Measurements from ENCODE around the gene SMIM10L1.

The SMIM10L1 gene

DNA sequence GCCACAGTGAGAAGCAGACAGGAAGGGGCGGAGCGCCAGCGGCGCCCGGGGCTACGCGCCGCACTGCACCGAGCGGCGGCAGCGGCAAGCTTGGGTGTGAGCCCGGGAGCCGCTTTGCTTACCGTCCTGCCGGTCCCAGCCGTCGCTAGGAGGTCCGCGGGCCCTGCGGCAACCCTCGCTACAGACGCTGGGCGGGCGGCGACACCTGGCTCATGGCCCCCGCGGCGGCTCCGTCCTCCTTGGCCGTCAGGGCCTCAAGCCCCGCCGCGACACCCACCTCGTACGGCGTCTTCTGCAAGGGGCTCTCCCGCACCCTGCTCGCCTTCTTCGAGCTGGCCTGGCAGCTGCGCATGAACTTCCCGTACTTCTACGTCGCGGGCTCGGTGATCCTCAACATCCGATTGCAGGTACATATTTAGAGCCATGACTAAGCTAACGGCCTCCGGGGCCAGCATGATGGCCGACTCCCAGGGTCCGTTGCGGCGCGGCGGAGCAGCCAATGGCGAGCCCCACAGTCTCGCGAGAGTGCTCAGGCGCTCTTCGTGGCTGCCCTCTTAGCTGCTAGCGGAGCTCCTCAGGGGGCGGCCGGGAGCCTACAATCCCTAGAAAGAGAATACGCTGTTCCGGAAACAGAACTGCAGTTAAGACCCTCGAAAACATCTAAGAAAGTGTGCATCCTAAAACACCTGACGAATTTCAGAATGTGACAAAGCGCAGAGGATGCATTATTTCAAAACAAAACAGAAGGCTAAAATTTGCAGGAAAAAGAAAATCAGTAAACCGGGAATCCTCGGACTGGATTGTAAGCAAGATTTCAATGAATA is at the start of gene SMIM10L1:
SMIM10L1 (plus strand) TSS at position 50 of the 824 bp plus-strand sequence; CDS start at position 213, 163 bp downstream.
- DNase-seq (ENCODE audit: low read depth): peak; percentile 97
- peak within 1 kb of the TSS; percentile 97 for H3K4me3 ChIP-seq (ENCODE audit: low read depth, low read length)
- TF ChIP-seq, protein P1, sequence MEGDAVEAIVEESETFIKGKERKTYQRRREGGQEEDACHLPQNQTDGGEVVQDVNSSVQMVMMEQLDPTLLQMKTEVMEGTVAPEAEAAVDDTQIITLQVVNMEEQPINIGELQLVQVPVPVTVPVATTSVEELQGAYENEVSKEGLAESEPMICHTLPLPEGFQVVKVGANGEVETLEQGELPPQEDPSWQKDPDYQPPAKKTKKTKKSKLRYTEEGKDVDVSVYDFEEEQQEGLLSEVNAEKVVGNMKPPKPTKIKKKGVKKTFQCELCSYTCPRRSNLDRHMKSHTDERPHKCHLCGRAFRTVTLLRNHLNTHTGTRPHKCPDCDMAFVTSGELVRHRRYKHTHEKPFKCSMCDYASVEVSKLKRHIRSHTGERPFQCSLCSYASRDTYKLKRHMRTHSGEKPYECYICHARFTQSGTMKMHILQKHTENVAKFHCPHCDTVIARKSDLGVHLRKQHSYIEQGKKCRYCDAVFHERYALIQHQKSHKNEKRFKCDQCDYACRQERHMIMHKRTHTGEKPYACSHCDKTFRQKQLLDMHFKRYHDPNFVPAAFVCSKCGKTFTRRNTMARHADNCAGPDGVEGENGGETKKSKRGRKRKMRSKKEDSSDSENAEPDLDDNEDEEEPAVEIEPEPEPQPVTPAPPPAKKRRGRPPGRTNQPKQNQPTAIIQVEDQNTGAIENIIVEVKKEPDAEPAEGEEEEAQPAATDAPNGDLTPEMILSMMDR (conservative IDR thresholded peaks at IDR 0.05; ENCODE audit: low read depth, low read length): no peak

- no peak for DNase-seq (ENCODE audit: low read depth)
- TF ChIP-seq, protein P1 (conservative IDR thresholded peaks at IDR 0.05; ENCODE audit: low read depth, low read length): no peak
- H3K4me3 ChIP-seq (ENCODE audit: low read depth, low read length): no peak overlapping the region
Observed at GRCh38 chr12:11130382-11130781, 40.6 kb upstream of the SMIM10L1 start.

DNA sequence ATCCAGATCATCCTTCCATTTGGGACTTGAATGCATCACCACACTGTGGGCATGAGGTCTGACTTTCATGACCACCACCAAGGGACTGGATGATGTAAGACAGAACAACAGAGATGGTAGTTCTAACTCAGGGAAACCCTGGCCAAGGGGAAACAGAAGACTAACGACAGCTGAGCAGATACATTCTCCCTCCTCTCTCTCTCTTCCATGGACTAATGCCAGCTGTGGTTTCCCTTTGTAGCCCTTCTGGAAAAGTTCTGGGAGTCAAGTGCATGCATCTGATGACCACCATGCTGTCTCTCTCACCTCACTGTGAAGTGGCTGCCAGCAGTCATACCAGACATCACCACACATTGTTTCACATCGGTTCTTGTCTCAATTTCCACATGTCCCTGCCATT is 40.0 kb upstream of the SMIM10L1 start:
- H3K4me3 ChIP-seq (ENCODE audit: low read depth, low read length): no peak overlapping the region
- no peak for DNase-seq (ENCODE audit: low read depth)
- TF ChIP-seq, protein P1 (conservative IDR thresholded peaks at IDR 0.05; ENCODE audit: low read depth, low read length): no peak

DNA sequence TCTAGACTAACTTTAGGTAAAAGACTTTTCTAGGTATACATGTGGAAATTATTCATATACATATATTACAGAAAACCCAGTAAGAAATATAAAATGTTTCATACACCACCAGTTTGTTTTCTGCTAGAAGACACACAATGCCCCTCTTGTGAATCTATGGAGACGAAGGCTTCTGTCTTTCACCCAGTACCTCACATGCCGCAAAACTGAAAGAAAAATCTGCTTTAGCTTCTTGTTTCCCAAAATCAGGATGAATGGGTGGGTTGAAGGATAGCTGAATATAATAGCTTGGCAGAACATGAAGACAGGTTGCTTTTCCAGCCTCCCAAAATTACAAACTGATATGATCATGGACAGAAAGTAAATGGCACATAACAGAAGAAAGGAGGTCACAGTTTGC is 37.8 kb upstream of the SMIM10L1 start:
- no peak for DNase-seq (ENCODE audit: low read depth)
- no peak overlapping the region for H3K4me3 ChIP-seq (ENCODE audit: low read depth, low read length)
- TF ChIP-seq, protein P1 (conservative IDR thresholded peaks at IDR 0.05; ENCODE audit: low read depth, low read length): no peak

GRCh38 chr12:11133816-11134215 is 37.2 kb upstream of the SMIM10L1 start:
- no peak for DNase-seq (ENCODE audit: low read depth)
- TF ChIP-seq, protein P1 (conservative IDR thresholded peaks at IDR 0.05; ENCODE audit: low read depth, low read length): no peak
- no peak overlapping the region for H3K4me3 ChIP-seq (ENCODE audit: low read depth, low read length)

- no peak within 1 kb of the TSS for H3K4me3 ChIP-seq (ENCODE audit: low read depth, low read length)
- TF ChIP-seq, protein P1 (conservative IDR thresholded peaks at IDR 0.05; ENCODE audit: low read depth, low read length): no peak
- no peak for DNase-seq (ENCODE audit: low read depth)
Observed at GRCh38 chr12:11134305-11134704, 36.7 kb upstream of the SMIM10L1 start, which contains the start of gene TAS2R30. Gene TAS2R30, minus strand, starts transcription at chr12:11134644. Its CDS starts 400 bp downstream, at chr12:11134244.

DNA sequence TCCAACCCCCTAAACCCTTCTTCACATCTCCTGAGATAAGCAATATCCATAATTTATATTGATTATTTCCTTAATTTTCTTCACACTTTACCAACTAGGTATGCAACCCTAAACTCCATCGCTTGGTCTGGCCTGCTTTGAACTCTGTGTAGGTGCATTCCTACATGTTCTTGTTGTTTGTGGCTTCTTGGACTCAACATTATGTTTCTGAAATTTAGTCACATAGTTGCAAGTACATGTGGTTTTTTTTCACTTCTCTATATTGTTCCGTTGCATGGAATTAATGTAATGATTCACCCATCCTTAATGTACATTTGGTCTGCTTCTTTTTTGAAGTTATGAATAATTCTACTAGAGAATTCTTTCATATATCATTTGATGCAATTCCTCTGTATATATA is 34.9 kb upstream of the SMIM10L1 start:
- H3K4me3 ChIP-seq (ENCODE audit: low read depth, low read length): no peak overlapping the region
- TF ChIP-seq, protein P1 (conservative IDR thresholded peaks at IDR 0.05; ENCODE audit: low read depth, low read length): no peak
- DNase-seq (ENCODE audit: low read depth): no peak

Measured in choroid plexus epithelial cell (primary cell).